GM19193 (cell line): ENCODE measurements around the gene FBXL7.

ENCODE experiments used
- POLR2A ChIP-seq: IDR thresholded peaks from 4 replicates; pipeline ENCODE4 v1.6.1; 2011; ENCODE audit not compliant: insufficient read depth, insufficient read length; ENCODE audit errors: extremely low read depth

Gene FBXL7

GRCh38 chr5:15489571-15490235 lies 10.3 kb upstream of the FBXL7 start:
- TF ChIP-seq POLR2A: no peak

- no peak for TF ChIP-seq POLR2A
These were observed 7.4 kb upstream of the FBXL7 start for GRCh38 chr5:15492545-15492944.

DNA sequence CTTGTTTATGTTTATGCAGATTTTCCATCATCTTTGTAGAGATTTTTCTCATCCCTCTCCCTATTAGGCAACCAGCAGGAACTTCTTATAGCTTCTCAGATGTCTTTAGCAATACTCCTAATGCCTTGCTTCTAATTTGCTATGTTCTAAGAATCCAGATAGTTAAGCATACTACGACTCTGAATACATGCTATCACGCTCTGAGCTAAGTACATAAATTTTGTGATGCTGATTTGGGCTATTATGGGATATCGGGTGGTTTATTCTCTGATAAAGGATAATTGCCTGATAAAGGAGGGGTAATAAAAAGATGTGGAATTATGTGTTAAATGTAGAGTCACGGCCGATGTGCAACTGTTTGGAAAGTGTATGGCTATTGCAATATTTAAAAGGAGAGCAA lies 6.5 kb upstream of the FBXL7 start:
- no peak for TF ChIP-seq POLR2A

GRCh38 chr5:15495026-15495425 lies 5.0 kb upstream of the FBXL7 start:
- TF ChIP-seq POLR2A: no peak

- no peak for TF ChIP-seq POLR2A
These were observed 3.1 kb upstream of the FBXL7 start for GRCh38 chr5:15496886-15497285.

GRCh38 chr5:15500325-15501001 lies 483 bp downstream of the FBXL7 start:
- TF ChIP-seq POLR2A: no peak

DNA sequence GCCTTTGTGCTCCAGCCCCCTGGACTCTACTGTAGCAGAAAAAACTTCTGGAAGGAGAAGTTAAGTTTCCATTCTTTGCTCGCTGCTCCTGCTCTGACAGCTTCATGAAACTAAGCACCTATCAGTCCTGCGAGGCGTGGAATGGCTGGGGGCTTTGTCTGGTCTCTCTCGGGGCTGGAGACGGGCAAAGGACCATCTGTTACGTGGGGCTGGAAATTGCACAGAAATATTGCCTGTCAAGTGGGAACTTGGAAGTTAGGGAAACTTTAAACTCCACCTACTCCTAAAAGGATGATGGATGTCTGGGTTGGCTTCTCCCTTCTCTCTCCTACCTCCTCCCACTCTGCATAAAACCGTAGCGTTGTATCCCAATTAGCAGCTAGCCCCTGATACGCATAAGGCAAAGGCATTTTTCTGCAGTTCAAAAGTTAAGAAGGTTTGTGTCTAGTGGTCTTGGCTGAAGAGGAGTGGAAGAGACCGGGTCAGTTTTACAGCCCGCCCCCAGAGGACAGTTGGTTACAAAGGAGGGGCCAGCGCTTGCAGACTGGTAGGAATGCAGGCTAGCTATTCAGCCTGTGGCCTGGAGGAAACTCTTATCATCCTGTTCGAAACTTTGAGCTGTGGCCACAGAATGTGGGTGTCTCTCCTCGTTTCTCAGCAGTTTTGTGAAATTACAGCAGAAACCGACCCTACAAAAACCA lies 1.3 kb downstream of the FBXL7 start:
- TF ChIP-seq POLR2A: no peak

GRCh38 chr5:15502208-15502607 lies 2.2 kb downstream of the FBXL7 start:
- no peak for TF ChIP-seq POLR2A

GRCh38 chr5:15506146-15506545 lies 6.2 kb downstream of the FBXL7 start:
- TF ChIP-seq POLR2A: no peak

GRCh38 chr5:15506897-15507296 lies 6.9 kb downstream of the FBXL7 start:
- no peak for TF ChIP-seq POLR2A

DNA sequence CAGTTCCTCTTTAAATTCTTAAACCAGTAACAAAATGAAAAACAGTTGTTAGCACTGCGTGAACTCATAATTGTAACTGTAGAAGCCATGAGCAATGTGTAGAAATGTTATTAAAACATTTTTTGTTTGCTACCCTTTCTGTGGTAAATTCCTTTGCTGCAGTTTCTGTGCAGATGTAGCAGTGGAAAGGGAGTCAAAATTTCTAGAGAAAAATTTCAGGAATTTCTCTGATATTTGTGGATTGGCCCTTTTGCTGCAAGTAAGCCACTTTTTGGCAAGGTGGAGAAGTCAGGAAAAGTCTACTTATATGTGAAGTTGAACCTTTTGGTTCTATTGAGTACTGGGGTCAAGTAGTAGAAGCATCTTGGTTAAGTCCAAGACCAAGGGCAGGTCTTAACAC lies 10.1 kb downstream of the FBXL7 start:
- TF ChIP-seq POLR2A: no peak

- TF ChIP-seq POLR2A: no peak
These were observed 10.9 kb downstream of the FBXL7 start for GRCh38 chr5:15510831-15511230.

DNA sequence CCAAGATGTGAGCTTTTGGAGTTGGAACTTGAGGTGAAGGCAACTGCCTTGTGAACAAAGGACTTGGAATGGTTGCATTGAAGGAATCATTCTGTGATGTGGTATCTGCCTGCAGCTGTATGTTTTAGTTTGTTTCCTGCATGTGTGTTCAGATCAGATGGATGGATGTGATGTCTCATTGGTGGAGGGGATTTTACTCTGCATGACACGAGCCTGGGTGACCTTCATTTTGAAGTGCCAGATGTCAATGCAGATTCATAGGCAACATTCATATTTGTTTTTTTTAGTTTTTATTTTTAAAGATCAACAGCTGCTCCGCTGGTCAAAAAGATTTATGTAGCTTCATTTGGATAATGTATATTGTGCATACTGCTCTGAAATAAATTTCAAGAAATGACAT lies 13.5 kb downstream of the FBXL7 start:
- no peak for TF ChIP-seq POLR2A

- TF ChIP-seq POLR2A: no peak
These were observed 13.9 kb downstream of the FBXL7 start for GRCh38 chr5:15513911-15514310.

DNA sequence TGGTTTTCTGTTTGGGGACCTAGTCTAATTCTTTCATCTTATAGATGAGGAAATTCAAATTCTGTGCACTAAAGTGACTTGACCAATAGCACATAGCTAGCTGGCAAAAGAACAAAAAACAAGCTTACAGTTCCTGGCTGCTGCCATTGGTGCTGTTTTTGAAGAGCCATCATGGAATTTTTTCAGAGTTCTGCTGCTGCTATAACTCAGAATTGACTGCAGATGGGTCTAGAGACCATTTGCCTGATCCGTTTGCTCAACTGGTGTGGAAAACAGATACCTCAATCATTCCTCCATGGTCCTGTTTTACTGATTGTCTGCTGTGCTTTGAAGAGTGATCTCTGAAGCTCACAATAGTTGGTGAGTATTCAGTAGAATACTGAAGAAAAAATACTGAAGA lies 15.2 kb downstream of the FBXL7 start:
- TF ChIP-seq POLR2A: no peak

DNA sequence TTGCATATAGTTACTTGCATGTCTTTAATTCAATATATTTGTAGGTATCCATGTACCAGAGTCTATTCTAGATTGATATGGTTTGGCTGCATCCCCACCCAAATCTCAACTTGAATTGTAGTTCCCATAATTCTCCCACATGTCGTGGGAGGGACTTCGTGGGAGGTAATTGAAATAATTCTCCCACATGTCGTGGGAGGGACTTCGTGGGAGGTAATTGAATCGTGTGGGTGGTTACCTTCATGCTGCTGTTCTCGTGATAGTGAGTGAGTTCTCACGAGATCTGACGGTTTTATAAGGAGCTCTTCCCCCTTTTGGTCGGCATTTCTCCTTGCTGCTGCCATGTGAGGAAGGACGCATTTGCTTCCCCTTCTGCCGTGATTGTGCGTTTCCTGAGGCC lies 16.5 kb downstream of the FBXL7 start:
- no peak for TF ChIP-seq POLR2A
